Measurements from ENCODE around the gene ECEL1.

ECEL1 gene

GRCh38 chr2:232497348-232497747, 9.7 kb upstream of the ECEL1 start:
- ATAC-seq (replicated peaks) (no peak), DNase-seq (no peak)
- peaks cover under 1 to 2% of the 10 kb centered on the region in 2 donors for H3K4me1 Mint-ChIP-seq
- H3K9me3 Mint-ChIP-seq = no peaks in the 10 kb centered on the region
- H3K27ac Mint-ChIP-seq = no peak overlapping the region
- no peak overlapping the region for H3K4me3 Mint-ChIP-seq
- H3K36me3 Mint-ChIP-seq = no peaks in the 10 kb centered on the region
- H3K27me3 Mint-ChIP-seq = peaks cover 33 to 43% of the 10 kb centered on the region in 2 donors

GRCh38 chr2:232496501-232497270, 9.1 kb upstream of the ECEL1 start:
- H3K27me3 Mint-ChIP-seq = peaks cover 31 to 42% of the 10 kb centered on the region in 2 donors
- H3K4me1 Mint-ChIP-seq = no peaks in the 10 kb centered on the region
- ATAC-seq (replicated peaks) = no peak
- DNase-seq = no peak
- H3K4me3 Mint-ChIP-seq = no peak overlapping the region
- H3K9me3 Mint-ChIP-seq = no peaks in the 10 kb centered on the region
- H3K36me3 Mint-ChIP-seq = no peaks in the 10 kb centered on the region
- no peak overlapping the region for H3K27ac Mint-ChIP-seq

- ATAC-seq (replicated peaks) = no peak
- DNase-seq = no peak
- Mint-ChIP-seq H3K4me3 (no peak overlapping the region), H3K4me1 (no peaks in the 10 kb centered on the region), H3K27me3 (peaks cover 35 to 47% of the 10 kb centered on the region in 2 donors), H3K36me3 (no peaks in the 10 kb centered on the region), H3K9me3 (no peaks in the 10 kb centered on the region), H3K27ac (no peak overlapping the region)
Measured at GRCh38 chr2:232495292-232495691, 7.7 kb upstream of the ECEL1 start.

- no peak for ATAC-seq (replicated peaks)
- Mint-ChIP-seq H3K36me3 (no peaks in the 10 kb centered on the region), H3K4me3 (no peak overlapping the region), H3K9me3 (no peaks in the 10 kb centered on the region), H3K27me3 (peaks cover 34 to 50% of the 10 kb centered on the region in 2 donors), H3K4me1 (no peaks in the 10 kb centered on the region), H3K27ac (no peak overlapping the region)
- DNase-seq = no peak
Measured at GRCh38 chr2:232494542-232494941, 6.9 kb upstream of the ECEL1 start.

GRCh38 chr2:232493701-232494474, 6.3 kb upstream of the ECEL1 start:
- no peak overlapping the region for H3K4me3 Mint-ChIP-seq
- DNase-seq (no peak), ATAC-seq (replicated peaks) (no peak)
- H3K9me3 Mint-ChIP-seq = no peaks in the 10 kb centered on the region
- H3K4me1 Mint-ChIP-seq = peaks cover 0 to under 1% of the 10 kb centered on the region in 2 donors
- H3K27me3 Mint-ChIP-seq = peaks cover 35 to 51% of the 10 kb centered on the region in 2 donors
- H3K27ac Mint-ChIP-seq = no peak overlapping the region
- no peaks in the 10 kb centered on the region for H3K36me3 Mint-ChIP-seq

- Mint-ChIP-seq H3K36me3 (no peaks in the 10 kb centered on the region), H3K4me3 (no peak overlapping the region), H3K9me3 (no peaks in the 10 kb centered on the region), H3K4me1 (peaks cover 3% of the 10 kb centered on the region in 2 donors), H3K27ac (no peak overlapping the region), H3K27me3 (peaks cover 34 to 52% of the 10 kb centered on the region in 2 donors)
- ATAC-seq (replicated peaks) (no peak), DNase-seq (no peak)
Measured at GRCh38 chr2:232492963-232493700, 5.5 kb upstream of the ECEL1 start.

GRCh38 chr2:232492236-232492848, 4.7 kb upstream of the ECEL1 start:
- Mint-ChIP-seq H3K36me3 (no peaks in the 10 kb centered on the region), H3K27ac (no peak overlapping the region)

GRCh38 chr2:232491139-232491780, 3.6 kb upstream of the ECEL1 start:
- H3K36me3 Mint-ChIP-seq = no peaks in the 10 kb centered on the region
- H3K4me3 Mint-ChIP-seq = no peak overlapping the region
- peaks cover 34 to 58% of the 10 kb centered on the region in 2 donors for H3K27me3 Mint-ChIP-seq
- DNase-seq (no peak), ATAC-seq (replicated peaks) (no peak)
- H3K9me3 Mint-ChIP-seq = no peaks in the 10 kb centered on the region
- H3K27ac Mint-ChIP-seq = no peak overlapping the region
- peaks cover 3 to 7% of the 10 kb centered on the region in 2 donors for H3K4me1 Mint-ChIP-seq

More at GRCh38 chr2:232492236-232492848, 4.7 kb upstream of the ECEL1 start:
- Mint-ChIP-seq H3K4me1 (peaks cover 3 to 7% of the 10 kb centered on the region in 2 donors), H3K9me3 (no peaks in the 10 kb centered on the region), H3K27me3 (peaks cover 34 to 53% of the 10 kb centered on the region in 2 donors), H3K4me3 (no peak overlapping the region)
- no peak for DNase-seq
- no peak for ATAC-seq (replicated peaks)

- ATAC-seq (replicated peaks) = no peak
- no peak overlapping the region for H3K27ac Mint-ChIP-seq
Measured at GRCh38 chr2:232490221-232491138, 2.8 kb upstream of the ECEL1 start.

GRCh38 chr2:232489516-232490220, 2.0 kb upstream of the ECEL1 start:
- H3K27ac Mint-ChIP-seq = no peak overlapping the region
- ATAC-seq (replicated peaks) (no peak), DNase-seq (no peak)
- peaks cover 10 to 15% of the 10 kb centered on the region in 2 donors for H3K4me1 Mint-ChIP-seq
- no peaks in the 10 kb centered on the region for H3K9me3 Mint-ChIP-seq
- H3K4me3 Mint-ChIP-seq = no peak overlapping the region
- no peaks in the 10 kb centered on the region for H3K36me3 Mint-ChIP-seq
- peaks cover 44 to 71% of the 10 kb centered on the region in 2 donors for H3K27me3 Mint-ChIP-seq

More at GRCh38 chr2:232490221-232491138, 2.8 kb upstream of the ECEL1 start:
- no peaks in the 10 kb centered on the region for H3K36me3 Mint-ChIP-seq
- H3K27me3 Mint-ChIP-seq = peaks cover 36 to 63% of the 10 kb centered on the region in 2 donors
- no peak for DNase-seq
- peaks cover 5 to 9% of the 10 kb centered on the region in 2 donors for H3K4me1 Mint-ChIP-seq
- no peaks in the 10 kb centered on the region for H3K9me3 Mint-ChIP-seq
- no peak overlapping the region for H3K4me3 Mint-ChIP-seq

- H3K27ac Mint-ChIP-seq = no peak overlapping the region
- peaks cover 53 to 80% of the 10 kb centered on the region in 2 donors for H3K27me3 Mint-ChIP-seq
- no peaks in the 10 kb centered on the region for H3K9me3 Mint-ChIP-seq
- H3K4me3 Mint-ChIP-seq = peak overlapping the region in 1 of 2 donors; percentile 15
- DNase-seq (no peak), ATAC-seq (replicated peaks) (no peak)
- H3K4me1 Mint-ChIP-seq = peaks cover 10 to 15% of the 10 kb centered on the region in 2 donors
- no peaks in the 10 kb centered on the region for H3K36me3 Mint-ChIP-seq
Measured at GRCh38 chr2:232488721-232489300, 1.2 kb upstream of the ECEL1 start.

GRCh38 chr2:232488097-232488711, 570 bp upstream of the ECEL1 start:
- DNase-seq (no peak), ATAC-seq (replicated peaks) (peak in 1 of 2 donors; percentile 18)
- peak overlapping the region; percentile 75 for H3K27ac Mint-ChIP-seq
- peak overlapping the region; percentile 52 to 54 for H3K4me3 Mint-ChIP-seq
- no peaks in the 10 kb centered on the region for H3K36me3 Mint-ChIP-seq
- no peaks in the 10 kb centered on the region for H3K9me3 Mint-ChIP-seq
- peaks cover 54 to 84% of the 10 kb centered on the region in 2 donors for H3K27me3 Mint-ChIP-seq
- peaks cover 10 to 15% of the 10 kb centered on the region in 2 donors for H3K4me1 Mint-ChIP-seq

Measured in stimulated activated naive B cell treated with anti-CD40 and anti-IgM and Interleukin-4, amounts not matched to agents 10 μg/mL and 1 μg/mL and 100 μg/mL, for 72 hours (primary cell).